CD14-positive monocyte (primary cell): ENCODE data around the gene RFFL. TPM values are rescaled to one million over a fixed set of nuclear protein-coding genes. Genes with fewer than 3 reads are reported as not detected.
A peak's percentile ranks its signal among the peaks of the same experiment; 100 is the strongest.

Experiments
- DNase-seq, 3 donors: peaks; one replicate each; pipeline ENCODE4 v3.0.0-alpha.2; 2011 to 2022
- H2AFZ ChIP-seq: 2 replicates; pipeline ENCODE4 v1.6.0; 2012; ENCODE audit warnings: mild to moderate bottlenecking, low read depth, low read length, inconsistent platforms; ENCODE audit not compliant: insufficient read depth, poor library complexity, severe bottlenecking
- H3K27ac ChIP-seq, 2 donors: 1 replicate in 1 of 2; 2 replicates in 1 of 2; pipeline ENCODE4 v1.5.1; 2012 to 2013; ENCODE audit warnings: low read length in 2 of 2, control low read depth in 1 of 2, inconsistent platforms in 1 of 2, low read depth in 1 of 2, mild to moderate bottlenecking in 1 of 2
- H3K27me3 ChIP-seq, 2 donors: one replicate each; pipeline versions ENCODE4 v1.6.0 to v1.6.1; 2011 to 2013; ENCODE audit warnings: low read length in 2 of 2; ENCODE audit not compliant: control insufficient read depth in 2 of 2, insufficient read depth in 2 of 2
- H3K36me3 ChIP-seq, 2 donors: replicated peaks in 1 of 2; 1 replicate in 1 of 2; 2 replicates in 1 of 2; pipeline versions ENCODE4 v1.5.1 to v1.6.1; 2012 to 2013; ENCODE audit warnings: low read length in 2 of 2, control low read depth in 1 of 2, inconsistent platforms in 1 of 2, mild to moderate bottlenecking in 1 of 2; ENCODE audit not compliant: insufficient read depth in 2 of 2, control insufficient read depth in 1 of 2
- H3K4me1 ChIP-seq, 2 donors: 1 replicate in 1 of 2; 2 replicates in 1 of 2; pipeline versions ENCODE4 v1.5.1 to v1.6.1; 2012 to 2013; ENCODE audit warnings: low read length in 2 of 2, control low read depth in 1 of 2, inconsistent platforms in 1 of 2, mild to moderate bottlenecking in 1 of 2, moderate library complexity in 1 of 2; ENCODE audit not compliant: insufficient read depth in 2 of 2, control insufficient read depth in 1 of 2
- H3K4me2 ChIP-seq: replicated peaks from 2 replicates; pipeline ENCODE3; 2012; ENCODE audit warnings: low read length, moderate library complexity, mild to moderate bottlenecking; ENCODE audit not compliant: poor library complexity, severe bottlenecking; ENCODE audit errors: extremely low read depth
- H3K4me3 ChIP-seq, 3 experiments: fragments of 200-600 bp in 1 of 3; sonication (generic) in 1 of 3; replicated peaks in 1 of 3; 1 replicate in 2 of 3; 2 replicates in 1 of 3; pipeline ENCODE4 v1.5.1; 2011 to 2013; ENCODE audit warnings: low read length in 3 of 3, mild to moderate bottlenecking in 3 of 3, control low read depth in 2 of 3, low read depth in 2 of 3, inconsistent platforms in 1 of 3, moderate library complexity in 1 of 3
- H3K79me2 ChIP-seq: 2 replicates; pipeline ENCODE4 v1.6.0; 2012; ENCODE audit warnings: mild to moderate bottlenecking, control low read depth, inconsistent platforms, low read length, moderate library complexity; ENCODE audit not compliant: insufficient read depth
- H3K9ac ChIP-seq: 2 replicates; pipeline ENCODE4 v1.6.0; 2017; ENCODE audit warnings: low read length, mild to moderate bottlenecking; ENCODE audit not compliant: insufficient read depth, poor library complexity, severe bottlenecking
- H3K9me3 ChIP-seq, 2 donors: replicated peaks in 1 of 2; 1 replicate in 1 of 2; 2 replicates in 1 of 2; pipeline versions ENCODE4 v1.5.1 to v1.6.1; 2012 to 2013; ENCODE audit warnings: low read length in 2 of 2, control low read depth in 1 of 2; ENCODE audit not compliant: control insufficient read depth in 1 of 2, insufficient read depth in 1 of 2
- H4K20me1 ChIP-seq: 2 replicates; pipeline ENCODE4 v1.6.0; 2012; ENCODE audit warnings: mild to moderate bottlenecking, low read length, control low read depth, moderate library complexity; ENCODE audit not compliant: insufficient read depth
- H3K27ac Mint-ChIP-seq, 7 donors: one replicate each; pipeline ENCODE4 v1.8.0; 2020; ENCODE audit warnings: mild to moderate bottlenecking in 7 of 7, mixed read lengths in 7 of 7, moderate library complexity in 6 of 7, inconsistent platforms in 2 of 7
- H3K27me3 Mint-ChIP-seq, 3 donors: one replicate each; pipeline ENCODE4 v1.8.0; 2021 to 2022; ENCODE audit warnings: low read depth in 3 of 3, mild to moderate bottlenecking in 3 of 3, mixed read lengths in 3 of 3, moderate library complexity in 3 of 3, inconsistent platforms in 1 of 3
- H3K36me3 Mint-ChIP-seq, 2 donors: one replicate each; pipeline ENCODE4 v1.8.0; 2020; ENCODE audit warnings: mixed read lengths in 2 of 2, inconsistent platforms in 1 of 2, mild to moderate bottlenecking in 1 of 2
- H3K4me1 Mint-ChIP-seq: one replicate; pipeline ENCODE4 v1.8.0; 2020; ENCODE audit warnings: mild to moderate bottlenecking, mixed read lengths
- H3K4me3 Mint-ChIP-seq, 2 donors: one replicate each; pipeline ENCODE4 v1.8.0; 2020; ENCODE audit warnings: mild to moderate bottlenecking in 2 of 2, mixed read lengths in 2 of 2, moderate library complexity in 1 of 2
- H3K9me3 Mint-ChIP-seq, 7 donors: one replicate each; pipeline ENCODE4 v1.8.0; 2020 to 2022; ENCODE audit warnings: mixed read lengths in 7 of 7, mild to moderate bottlenecking in 6 of 7, moderate library complexity in 6 of 7, inconsistent platforms in 2 of 7
- WGBS: methylation state at CpG from one replicate; pipeline ENCODE4 v1.1.5; 2013; ENCODE audit warnings: missing lambda C conversion rate; ENCODE audit not compliant: insufficient coverage; 5-methylcytosine and 5-hydroxymethylcytosine counted together
- intact Hi-C, 2 donors: fragments of 100-400 bp; cut with micrococcal nuclease; formaldehyde crosslinking; loops; one replicate each; pipeline versions ENCODE4 v1.15.0 to v1.15.1; 2023
- polyA plus RNA-seq, 3 donors: library from polyadenylated mRNA; depleted of rRNA in 1 of 3; unstranded in 2 of 3; stranded (reverse) in 1 of 3; fragments of 300-500 nt in 2 of 3; fragments of >200 nt in 1 of 3; fragmentation: Illumina TruSeq in 2 of 3; gene quantifications; 1 replicate in 2 of 3; 2 replicates in 1 of 3; pipeline ENCODE4 v1.2.3, GENCODE V29; 2012 to 2021
- TF ChIP-seq, protein P1 (sequence below): fragments of 200-600 bp; IDR thresholded peaks from one replicate; pipeline ENCODE4 v1.8.0; 2022; ENCODE audit warnings: antibody characterized with exemption, mild to moderate bottlenecking

RFFL gene
- polyA plus RNA-seq, 3 donors: 16.1 to 25.1 (median 24.7) TPM

DNA sequence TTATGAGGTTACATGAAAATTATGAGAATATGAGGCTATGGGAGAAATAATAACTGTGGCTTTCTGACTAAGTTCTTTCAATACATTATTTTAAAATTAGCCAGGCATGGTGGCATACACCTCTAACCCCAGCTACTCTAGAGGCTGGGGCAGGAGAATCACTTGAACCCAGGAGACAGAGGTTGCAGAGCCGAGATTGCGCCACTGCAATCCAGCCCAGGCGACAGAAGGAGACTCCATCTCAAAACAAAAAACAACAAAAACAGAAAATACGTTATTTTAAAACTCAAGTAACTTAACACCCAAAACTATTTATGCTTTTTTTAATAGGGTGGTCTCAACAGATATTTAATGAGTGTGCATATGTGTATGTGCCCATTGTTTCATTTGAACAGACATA lies 2.4 kb upstream of the RFFL start:
- Histone ChIP-seq H3K4me3 (no peak overlapping the region), H3K4me2 (peak overlapping the region; percentile 19), H3K9me3 (no peaks in the 10 kb centered on the region), H3K27me3 (no peaks in the 10 kb centered on the region), H4K20me1 (peaks cover 4% of the 10 kb centered on the region), H2AFZ (no peak overlapping the region), H3K9ac (no peak overlapping the region), H3K27ac (peak overlapping the region in 1 of 2 donors; percentile 96), H3K36me3 (no peaks in the 10 kb centered on the region), H3K79me2 (peaks cover 72% of the 10 kb centered on the region), H3K4me1 (peaks cover 57 to 75% of the 10 kb centered on the region in 2 donors)
- Mint-ChIP-seq H3K4me1 (peaks cover 76% of the 10 kb centered on the region), H3K27me3 (no peaks in the 10 kb centered on the region), H3K36me3 (peaks cover 16% of the 10 kb centered on the region in 2 donors), H3K4me3 (no peak overlapping the region), H3K9me3 (no peaks in the 10 kb centered on the region), H3K27ac (peak overlapping the region in 4 of 7 donors; percentile 23 to 97 (median 44))
- TF ChIP-seq, protein P1, sequence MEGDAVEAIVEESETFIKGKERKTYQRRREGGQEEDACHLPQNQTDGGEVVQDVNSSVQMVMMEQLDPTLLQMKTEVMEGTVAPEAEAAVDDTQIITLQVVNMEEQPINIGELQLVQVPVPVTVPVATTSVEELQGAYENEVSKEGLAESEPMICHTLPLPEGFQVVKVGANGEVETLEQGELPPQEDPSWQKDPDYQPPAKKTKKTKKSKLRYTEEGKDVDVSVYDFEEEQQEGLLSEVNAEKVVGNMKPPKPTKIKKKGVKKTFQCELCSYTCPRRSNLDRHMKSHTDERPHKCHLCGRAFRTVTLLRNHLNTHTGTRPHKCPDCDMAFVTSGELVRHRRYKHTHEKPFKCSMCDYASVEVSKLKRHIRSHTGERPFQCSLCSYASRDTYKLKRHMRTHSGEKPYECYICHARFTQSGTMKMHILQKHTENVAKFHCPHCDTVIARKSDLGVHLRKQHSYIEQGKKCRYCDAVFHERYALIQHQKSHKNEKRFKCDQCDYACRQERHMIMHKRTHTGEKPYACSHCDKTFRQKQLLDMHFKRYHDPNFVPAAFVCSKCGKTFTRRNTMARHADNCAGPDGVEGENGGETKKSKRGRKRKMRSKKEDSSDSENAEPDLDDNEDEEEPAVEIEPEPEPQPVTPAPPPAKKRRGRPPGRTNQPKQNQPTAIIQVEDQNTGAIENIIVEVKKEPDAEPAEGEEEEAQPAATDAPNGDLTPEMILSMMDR: no peak
- WGBS: 70% methylated on average over 2 of the region's 4 CpGs
- DNase-seq: no peak
- intact Hi-C loops: no loop called here

DNA sequence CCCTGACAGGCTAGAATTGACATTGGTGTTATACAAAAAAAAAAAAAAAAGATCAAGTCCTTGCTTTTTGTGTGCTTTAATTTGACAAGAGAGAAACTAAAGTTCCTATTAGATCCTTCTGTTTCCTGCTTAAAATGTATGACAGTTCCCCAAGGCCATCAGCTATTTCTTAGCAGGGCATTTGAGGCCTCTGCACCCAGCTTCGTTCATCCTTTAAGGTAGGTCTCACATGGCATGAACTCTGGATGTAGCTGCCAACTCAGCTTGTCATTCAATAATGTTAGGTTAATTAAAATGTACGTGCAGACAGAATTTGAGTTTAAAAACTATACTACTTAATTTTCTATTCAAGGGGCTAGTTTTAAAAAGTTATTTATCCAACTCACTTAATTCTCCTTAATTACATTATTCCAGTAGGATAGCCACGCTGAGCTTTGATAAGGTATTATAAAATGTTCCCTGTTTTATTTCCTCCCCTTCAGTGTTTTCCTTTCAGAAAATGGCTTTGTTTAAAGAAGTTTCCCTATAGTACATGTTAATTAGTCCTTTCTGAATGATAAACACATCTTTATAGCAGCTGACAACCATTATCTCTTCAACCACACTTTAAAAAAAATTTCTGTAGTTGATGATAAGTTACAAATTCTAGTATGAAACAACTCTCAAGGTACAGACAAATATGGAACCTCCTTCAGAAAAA lies 1.2 kb upstream of the RFFL start:
- 20% methylated on average over 1 of the region's 3 CpGs for WGBS
- H3K27ac ChIP-seq: peak overlapping the region; percentile 93 to 96
- Mint-ChIP-seq H3K9me3 (no peaks in the 10 kb centered on the region), H3K4me3 (no peak overlapping the region), H3K4me1 (peaks cover 77% of the 10 kb centered on the region), H3K27me3 (no peaks in the 10 kb centered on the region), H3K36me3 (peaks cover 15 to 21% of the 10 kb centered on the region in 2 donors), H3K27ac (peak overlapping the region; percentile 95 to 99 (median 97))
- no peak for DNase-seq
- H3K9ac ChIP-seq: peak overlapping the region; percentile 67
- H3K4me2 ChIP-seq: peak overlapping the region; percentile 57
- TF ChIP-seq, protein P1: no peak
- H4K20me1 ChIP-seq: no peaks in the 10 kb centered on the region
- no peak overlapping the region for H2AFZ ChIP-seq
- peaks cover 2 to 9% of the 10 kb centered on the region in 2 donors for H3K36me3 ChIP-seq
- H3K4me1 ChIP-seq: peaks cover 53 to 67% of the 10 kb centered on the region in 2 donors
- intact Hi-C loops: loop anchor here in 1 of 2 donors (5.0 kb wide), 1 partner anchor 37 kb away; no protein-coding TSS in a partner anchor
- H3K27me3 ChIP-seq: no peaks in the 10 kb centered on the region
- H3K79me2 ChIP-seq: peaks cover 73% of the 10 kb centered on the region
- H3K4me3 ChIP-seq: peak overlapping the region in 1 of 3 experiments; percentile 61
- no peaks in the 10 kb centered on the region for H3K9me3 ChIP-seq
